ENCODE measurements around the gene RPS5.
"Not testable (repeated sequence)": the region's sequence is repeated elsewhere in the genome, so short reads cannot be mapped to it uniquely, and the experiment has no call there.

RPS5 gene

GRCh38 chr19:58386576-58387337 lies at the start of gene RPS5:
Gene RPS5 (plus strand): TSS chr19:58387269. CDS start chr19:58388138, 869 bp downstream.
- peak; percentile 98 for DNase-seq

GRCh38 chr19:58338336-58338735 lies 48.7 kb upstream of the RPS5 start:
- DNase-seq, result no peak

- no peak for DNase-seq
Measured at GRCh38 chr19:58338825-58339558, 48.1 kb upstream of the RPS5 start.

GRCh38 chr19:58345558-58345957 lies 41.5 kb upstream of the RPS5 start:
- no peak for DNase-seq

GRCh38 chr19:58346961-58347929 lies 39.8 kb upstream of the RPS5 start:
- DNase-seq, result peak; percentile 77

- DNase-seq, result not testable (repeated sequence)
Measured at GRCh38 chr19:58348080-58348479, 39.0 kb upstream of the RPS5 start.

- no peak for DNase-seq
Measured at GRCh38 chr19:58349590-58349989, 37.5 kb upstream of the RPS5 start.

GRCh38 chr19:58350001-58350861 lies 36.8 kb upstream of the RPS5 start:
- no peak for DNase-seq

GRCh38 chr19:58350871-58351557 lies 36.1 kb upstream of the RPS5 start:
- no peak for DNase-seq

- DNase-seq, result no peak
Measured at GRCh38 chr19:58351558-58351878, 35.6 kb upstream of the RPS5 start.

GRCh38 chr19:58351990-58352755 lies 34.9 kb upstream of the RPS5 start:
- no peak for DNase-seq

GRCh38 chr19:58352760-58353671 lies 34.1 kb upstream of the RPS5 start, which contains the start of gene A1BG:
Gene A1BG (minus strand): TSS chr19:58353492. CDS start chr19:58353437, 55 bp downstream.
- no peak for DNase-seq

- no peak for DNase-seq
Measured at GRCh38 chr19:58353717-58354477, 33.2 kb upstream of the RPS5 start.

- DNase-seq, result no peak
Measured at GRCh38 chr19:58354478-58355030, 32.5 kb upstream of the RPS5 start.

GRCh38 chr19:58355215-58355796 lies 31.8 kb upstream of the RPS5 start:
- DNase-seq, result no peak

- DNase-seq, result peak; percentile 29
Measured at GRCh38 chr19:58355908-58356765, 30.9 kb upstream of the RPS5 start.
